Vagina (tissue), 2 donors: ENCODE results near the gene L3MBTL4.

Experiments used
- CTCF ChIP-seq, 3 experiments: fragments of 450-650 bp in 2 of 3; fragments of 200-600 bp in 1 of 3; sonication (generic) in 1 of 3; IDR thresholded peaks; one replicate each; pipeline ENCODE4 v1.5.1; 2017 to 2019; ENCODE audit warnings: antibody characterized with exemption in 3 of 3, mild to moderate bottlenecking in 2 of 3, moderate library complexity in 2 of 3
- POLR2A ChIP-seq, 2 donors: fragments of 450-650 bp; IDR thresholded peaks; one replicate each; pipeline ENCODE4 v1.6.1; 2017; ENCODE audit warnings: antibody characterized with exemption in 2 of 2, mild to moderate bottlenecking in 2 of 2, moderate library complexity in 2 of 2

GRCh38 chr18:6222271-6222670, 192.4 kb downstream of the L3MBTL4 start:
- TF ChIP-seq CTCF (IDR thresholded peaks at IDR 0.05), result no peak
- no peak for TF ChIP-seq POLR2A (IDR thresholded peaks at IDR 0.05)
